Endothelial cell of umbilical vein (primary cell): ENCODE measurements around the gene RIPK4. TPM values are rescaled to one million over a fixed set of nuclear protein-coding genes. Genes with fewer than 3 reads are reported as not detected.

Source experiments
- BruUV-seq: library from RNA; stranded (reverse); fragments of 400-500 nt; replicated peaks from 2 replicates; lab custom pipeline; 2021; lab: Mats Ljungman, UMichigan
- CTCF ChIA-PET: fragments of 300-600, 350-600 bp; sonication (Branson Sonifier 250); formaldehyde crosslinking; loops from one replicate; lab custom pipeline; 2021; ENCODE audit warnings: antibody characterized with exemption, inconsistent platforms; lab: Charles Lee
- POLR2A ChIA-PET: fragments of 300-600, 350-600 bp; sonication (Branson Sonifier 250); formaldehyde crosslinking; loops from one replicate; lab custom pipeline; 2021; ENCODE audit warnings: antibody characterized with exemption, inconsistent platforms; lab: Charles Lee
- DNase-seq: peaks from one replicate; pipeline ENCODE4 v3.0.0-alpha.2; 2011; ENCODE audit warnings: low read depth, low spot score
- FAIRE-seq: peaks from 2 replicates; lab custom pipeline; 2011; peaks lifted over from hg19 to GRCh38; lab: Jason Lieb, UNC
- H2AFZ ChIP-seq: 2 replicates; pipeline ENCODE4 v1.6.0; 2012; ENCODE audit warnings: low read depth, low read length, control low read depth, inconsistent platforms
- H3K27ac ChIP-seq: 2 replicates; pipeline ENCODE4 v1.5.1; 2011; ENCODE audit warnings: low read depth, mild to moderate bottlenecking, control low read depth, low read length, moderate library complexity; ENCODE audit not compliant: insufficient read depth
- H3K27me3 ChIP-seq, 2 experiments: 2 replicates each; pipeline versions ENCODE4 v1.6.0 to v1.6.1; 2011; ENCODE audit warnings: low read length in 2 of 2, mixed read lengths in 1 of 2; ENCODE audit not compliant: control insufficient read depth in 2 of 2, insufficient read depth in 2 of 2
- H3K36me3 ChIP-seq, 2 experiments: 2 replicates in 1 of 2; 3 replicates in 1 of 2; pipeline ENCODE4 v1.5.1; 2011; ENCODE audit warnings: low read length in 2 of 2, mild to moderate bottlenecking in 1 of 2, moderate library complexity in 1 of 2; ENCODE audit not compliant: control insufficient read depth in 2 of 2, insufficient read depth in 2 of 2; ENCODE audit errors: extremely low read depth in 1 of 2
- H3K4me1 ChIP-seq: 3 replicates; pipeline ENCODE4 v1.5.1; 2011; ENCODE audit warnings: mild to moderate bottlenecking, low read length; ENCODE audit not compliant: control insufficient read depth, insufficient read depth; ENCODE audit errors: extremely low read depth
- H3K4me2 ChIP-seq: 2 replicates; pipeline ENCODE4 v1.6.1; 2011; ENCODE audit warnings: low read length, control low read depth, mixed read lengths; ENCODE audit not compliant: insufficient read depth
- H3K4me3 ChIP-seq, 3 experiments: fragments of 200-600 bp in 1 of 3; sonication (generic), shearing (Covaris generic) in 1 of 3; replicated peaks in 1 of 3; 2 replicates each; pipeline ENCODE4 v1.5.1; 2011 to 2016; ENCODE audit warnings: control low read depth in 3 of 3, low read length in 3 of 3, mild to moderate bottlenecking in 2 of 3, inconsistent platforms in 1 of 3, low read depth in 1 of 3, moderate library complexity in 1 of 3; ENCODE audit not compliant: insufficient read depth in 1 of 3
- H3K79me2 ChIP-seq: 2 replicates; pipeline ENCODE4 v1.6.0; 2012; ENCODE audit warnings: low read length, inconsistent platforms; ENCODE audit not compliant: control insufficient read depth, insufficient read depth
- H3K9ac ChIP-seq: replicated peaks from 2 replicates; pipeline ENCODE3; 2011; ENCODE audit warnings: low read length, control low read depth; ENCODE audit not compliant: insufficient read depth; ENCODE audit errors: extremely low read depth
- H3K9me1 ChIP-seq: replicated peaks from 3 replicates; pipeline ENCODE4 v1.6.0; 2011; ENCODE audit warnings: mild to moderate bottlenecking, low read length; ENCODE audit not compliant: control insufficient read depth, insufficient read depth; ENCODE audit errors: extremely low read depth
- H3K9me3 ChIP-seq: replicated peaks from 2 replicates; pipeline ENCODE4 v1.5.1; 2012; ENCODE audit warnings: low read length, inconsistent platforms; ENCODE audit not compliant: control insufficient read depth, insufficient read depth
- H4K20me1 ChIP-seq: replicated peaks from 2 replicates; pipeline ENCODE3; 2011; ENCODE audit warnings: mild to moderate bottlenecking, low read length; ENCODE audit not compliant: control insufficient read depth, insufficient read depth; ENCODE audit errors: extremely low read depth
- CTCF ChIP-seq, 2 donors: IDR thresholded peaks; 1 replicate in 1 of 2; 2 replicates in 1 of 2; pipeline ENCODE4 v1.5.1; 2011; ENCODE audit warnings: low read length in 2 of 2, mild to moderate bottlenecking in 2 of 2, moderate library complexity in 2 of 2, control low read depth in 1 of 2, inconsistent platforms in 1 of 2, low read depth in 1 of 2; ENCODE audit not compliant: insufficient read depth in 1 of 2; ENCODE audit errors: extremely low read depth in 1 of 2
- EZH2 ChIP-seq: IDR thresholded peaks from 2 replicates; pipeline ENCODE4 v1.6.1; 2012; ENCODE audit warnings: borderline replicate concordance, low read depth, mild to moderate bottlenecking, moderate library complexity, low read length, inconsistent platforms; ENCODE audit not compliant: severe bottlenecking
- FOS ChIP-seq: IDR thresholded peaks from 2 replicates; pipeline ENCODE4 v1.6.1; 2011; ENCODE audit warnings: mild to moderate bottlenecking, low read length, moderate library complexity, borderline replicate concordance; ENCODE audit not compliant: insufficient read depth
- GATA2 ChIP-seq: IDR thresholded peaks from 2 replicates; pipeline ENCODE4 v1.7.0; 2011; ENCODE audit warnings: low read depth, mild to moderate bottlenecking, moderate library complexity, mixed read lengths, low read length; ENCODE audit not compliant: insufficient read length, insufficient read depth
- JUN ChIP-seq: IDR thresholded peaks from 2 replicates; pipeline ENCODE4 v1.6.1; 2011; ENCODE audit warnings: borderline replicate concordance, low read depth; ENCODE audit not compliant: insufficient read length, insufficient read depth
- MAX ChIP-seq: IDR thresholded peaks from 2 replicates; pipeline ENCODE4 v1.6.1; 2011; ENCODE audit not compliant: insufficient read depth, insufficient read length
- MYC ChIP-seq: IDR thresholded peaks from one replicate; pipeline ENCODE4 v1.6.1; 2011; ENCODE audit warnings: mild to moderate bottlenecking, low read depth, low read length
- POLR2A ChIP-seq: IDR thresholded peaks from 2 replicates; pipeline ENCODE4 v1.6.1; 2012; ENCODE audit warnings: low read depth, mild to moderate bottlenecking, control low read depth, low read length
- POLR2AphosphoS5 ChIP-seq: IDR thresholded peaks from 2 replicates; pipeline ENCODE4 v1.6.1; 2012; ENCODE audit warnings: low read depth, mild to moderate bottlenecking, control low read depth, low read length, moderate library complexity; ENCODE audit not compliant: insufficient read depth
- dilution Hi-C: fragments of 300-500 bp; cut with MboI; formaldehyde crosslinking; loops from one replicate; pipeline ENCODE4 v1.15.0; 2019; ENCODE audit warnings: low sequenced_read_pairs; ENCODE audit not compliant: extremely low pct_ligation_motif_present
- intact Hi-C: fragments of 100-400 bp; cut with micrococcal nuclease; formaldehyde crosslinking; loops from one replicate; pipeline ENCODE4 v1.10.0; 2022
- polyA plus RNA-seq, 4 experiments: library from polyadenylated mRNA; depleted of rRNA in 3 of 4; stranded (reverse) in 3 of 4; unstranded in 1 of 4; fragments of >200 nt; gene quantifications; 2 replicates each; pipeline versions ENCODE4 v1.2.1 to v1.2.3, GENCODE V29; 2011 to 2012; ENCODE audit warnings: missing spikeins in 1 of 4
- total RNA-seq: library from RNA; stranded (reverse); gene quantifications from 2 replicates; pipeline ENCODE4 v1.2.3, GENCODE V29; 2021

The RIPK4 gene
- total and polyA plus RNA-seq, 2 donors (not counting 3 experiments of a cell fraction or from before 2014, with no cell fraction given), result not detected

- H3K4me1 ChIP-seq, result no peaks in the 10 kb centered on the region
- no peak overlapping the region for H3K9ac ChIP-seq
- no TSS peak for BruUV-seq
- POLR2A ChIA-PET, result no interaction called here
- no peaks in the 10 kb centered on the region for H3K36me3 ChIP-seq
- no peaks in the 10 kb centered on the region for H3K79me2 ChIP-seq
- H2AFZ ChIP-seq, result no peak overlapping the region
- no peaks in the 10 kb centered on the region for H4K20me1 ChIP-seq
- DNase-seq, result no peak
- H3K27me3 ChIP-seq, result peaks cover 43 to 44% of the 10 kb centered on the region in 2 experiments
- no peak for TF ChIP-seq POLR2A
- TF ChIP-seq EZH2, result no peak
- TF ChIP-seq GATA2, result no peak
- TF ChIP-seq MYC, result no peak
- TF ChIP-seq CTCF (IDR thresholded peaks at IDR 0.05; ENCODE audit: extremely low read depth in 1 of 2, insufficient read depth in 1 of 2, low read depth in 1 of 2, low read length in 2 of 2), result no peak
- no peak for TF ChIP-seq FOS
- TF ChIP-seq JUN, result no peak
- no peak for TF ChIP-seq POLR2AphosphoS5
- TF ChIP-seq MAX, result no peak
- H3K9me3 ChIP-seq, result no peaks in the 10 kb centered on the region
- no peak overlapping the region for H3K4me3 ChIP-seq
- H3K27ac ChIP-seq, result no peak overlapping the region
- H3K9me1 ChIP-seq, result no peaks in the 10 kb centered on the region
- CTCF ChIA-PET, result interaction anchor here (1.0 to 1.1 kb wide), 2 partner anchors 19 to 147 kb away, joined by 3 read pairs; no protein-coding TSS in a partner anchor
- no peak overlapping the region for H3K4me2 ChIP-seq
- dilution Hi-C loops (no loop called here), intact Hi-C loops (no loop called here)
- no peak for FAIRE-seq
Observed at GRCh38 chr21:41759214-41759840, 7.5 kb downstream of the RIPK4 start.
